GM19438 (cell line): ENCODE measurements around the gene C4orf54.

Experiments
- ATAC-seq: cut with Tn5 transposase; IDR thresholded peaks from one replicate; pipeline ENCODE4 v1.9.1; 2021; ENCODE audit warnings: low read depth; ENCODE audit not compliant: unreplicated experiment

C4orf54 gene

DNA sequence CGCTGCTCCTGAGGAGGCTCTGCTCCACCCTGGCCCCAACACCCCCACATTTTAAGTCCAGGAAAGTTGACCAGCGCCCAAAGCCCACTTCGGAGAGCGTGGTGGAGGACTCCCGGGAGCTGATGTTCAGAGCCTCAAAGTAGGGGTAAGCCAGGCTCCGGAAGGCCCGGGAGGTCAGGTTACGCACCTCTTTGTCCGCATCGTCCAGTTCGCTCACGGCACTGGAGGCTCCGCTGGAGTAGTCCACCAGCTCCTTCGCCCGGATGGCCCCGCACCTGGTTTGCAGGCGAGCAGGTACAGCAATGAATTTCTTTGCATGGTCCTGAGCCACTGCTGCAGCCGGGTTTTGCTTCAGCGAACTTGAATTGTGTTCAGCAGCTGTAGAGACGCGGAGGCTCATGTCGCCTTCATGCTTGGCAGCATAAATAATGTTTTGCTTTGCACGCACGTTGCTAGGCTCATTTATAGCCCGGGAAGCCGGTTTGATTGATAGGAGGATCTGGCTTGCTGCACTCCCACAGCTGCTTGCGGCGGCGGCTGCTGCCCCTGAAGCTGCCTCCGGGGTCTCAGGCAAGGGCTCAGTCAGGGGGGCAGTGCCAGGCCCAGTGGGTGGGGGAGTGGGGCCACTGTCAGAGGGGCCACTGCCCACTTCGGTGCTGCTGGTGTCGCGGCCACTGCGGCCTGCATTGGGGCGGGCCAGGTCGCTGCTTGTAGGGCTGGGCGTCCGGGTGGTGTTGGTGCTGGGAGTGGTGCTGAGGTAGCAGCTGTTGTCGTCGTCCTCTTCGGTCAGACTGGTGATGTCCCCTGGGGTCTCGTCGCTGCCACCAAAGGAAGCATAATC is 4.8 kb downstream of the C4orf54 start:
- no peak for ATAC-seq

DNA sequence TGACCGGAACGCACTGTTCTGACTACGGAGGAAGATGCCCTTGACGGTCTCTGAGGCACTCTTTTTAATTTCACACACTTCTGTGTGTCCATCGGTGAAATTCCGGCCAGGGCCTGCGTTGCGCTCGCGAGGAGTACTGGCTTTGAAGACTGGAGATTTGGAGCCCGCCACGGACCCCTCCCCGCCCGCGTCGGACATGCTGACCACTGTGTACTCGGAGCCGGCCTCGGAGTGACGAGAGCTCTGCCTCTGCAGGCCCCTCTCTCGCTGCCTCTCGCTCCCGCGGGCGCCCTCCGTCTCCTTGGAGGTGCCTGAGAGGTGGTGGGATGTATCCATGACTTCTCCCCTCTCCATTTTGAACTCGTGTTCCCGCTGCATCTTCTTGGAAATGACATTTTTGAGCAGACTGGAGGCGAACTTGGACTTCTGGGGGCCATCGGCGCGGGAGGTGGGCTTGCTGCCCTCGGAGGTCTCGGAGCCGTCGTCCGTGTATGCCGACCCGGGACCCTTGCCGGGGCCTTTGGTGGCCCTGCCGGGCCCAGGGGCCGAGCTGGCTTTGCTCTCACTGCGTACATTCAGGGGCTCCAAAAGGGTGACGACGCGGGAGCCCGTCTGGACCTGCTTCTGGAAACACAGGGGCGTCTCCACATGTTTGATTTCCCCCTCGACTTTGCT is 5.7 kb downstream of the C4orf54 start:
- ATAC-seq, result no peak

DNA sequence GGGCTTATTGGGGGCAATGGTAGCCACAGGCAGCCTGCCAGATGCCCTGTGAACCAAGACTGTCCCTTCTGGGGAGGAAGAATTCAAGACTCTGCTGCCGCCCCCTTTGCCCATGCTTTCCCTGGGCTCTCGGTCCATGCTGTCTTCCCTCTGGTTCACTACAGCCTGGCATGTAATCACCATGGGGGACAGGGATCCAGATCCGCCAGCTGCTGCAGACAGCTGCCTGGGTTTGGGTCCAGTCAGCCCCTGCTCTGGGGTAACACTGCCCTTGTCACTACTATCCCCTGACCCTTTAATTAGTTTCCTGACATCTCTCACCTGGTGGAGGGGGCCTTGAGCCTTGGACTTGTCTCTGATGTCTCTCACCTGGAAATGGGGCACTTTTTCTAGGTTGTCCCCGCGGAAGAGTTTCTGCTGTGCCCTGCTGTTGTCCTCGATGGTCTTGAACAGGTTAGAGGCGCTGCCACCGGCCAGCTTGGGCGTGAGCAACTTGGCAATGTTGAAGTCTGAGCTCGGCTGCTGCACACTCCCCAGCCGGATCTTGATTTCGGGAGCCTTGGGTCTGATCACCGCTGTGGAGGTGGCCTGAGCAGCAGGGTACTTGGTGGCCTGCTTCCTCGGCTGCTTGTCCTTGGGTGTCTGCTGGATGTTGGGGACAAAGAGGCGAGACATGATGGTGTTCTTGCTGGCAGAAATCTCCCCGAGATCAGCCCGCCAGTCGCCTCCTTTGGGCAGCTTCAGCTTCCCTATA is 6.4 kb downstream of the C4orf54 start:
- ATAC-seq, result no peak

DNA sequence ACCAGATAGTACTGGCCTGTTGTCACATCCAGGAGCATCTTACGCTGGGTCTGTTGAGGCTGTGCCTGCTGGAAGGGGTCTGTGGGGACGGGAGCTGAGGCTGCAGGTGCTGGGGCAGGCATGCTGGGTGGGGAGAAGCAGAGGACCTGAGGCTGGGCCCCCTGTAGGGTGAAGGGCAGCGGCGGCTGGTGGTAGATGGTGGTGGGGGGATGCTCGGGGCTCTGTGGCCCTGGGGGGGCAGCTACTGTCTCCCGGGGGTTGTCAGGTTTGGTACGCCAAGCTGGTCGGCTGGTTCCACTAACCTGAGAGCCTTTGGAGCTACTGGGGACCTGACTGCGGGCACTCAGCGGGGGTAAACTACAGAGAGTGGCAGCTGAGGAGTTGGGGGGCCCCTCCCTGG is 7.8 kb downstream of the C4orf54 start:
- ATAC-seq, result no peak

DNA sequence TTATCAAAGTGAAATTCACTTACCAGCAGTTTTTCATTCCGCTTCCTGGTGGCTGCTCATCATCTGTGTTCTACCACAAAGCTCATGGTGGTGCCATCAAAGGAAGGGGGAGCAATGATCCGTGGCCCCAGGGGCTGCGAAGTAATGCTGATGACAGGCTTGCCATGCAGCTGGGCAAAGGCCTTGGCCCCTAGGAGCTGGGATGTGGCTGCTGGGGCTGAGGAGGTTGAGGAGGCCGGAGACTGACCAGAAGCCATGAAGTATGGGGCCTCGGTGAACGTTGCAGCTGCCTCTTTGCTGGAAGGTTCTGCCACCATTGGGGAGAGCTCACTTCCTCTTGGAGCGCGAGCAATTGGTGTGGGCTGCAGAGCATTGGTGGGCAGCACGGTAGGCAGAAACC is 8.4 kb downstream of the C4orf54 start:
- ATAC-seq, result no peak

DNA sequence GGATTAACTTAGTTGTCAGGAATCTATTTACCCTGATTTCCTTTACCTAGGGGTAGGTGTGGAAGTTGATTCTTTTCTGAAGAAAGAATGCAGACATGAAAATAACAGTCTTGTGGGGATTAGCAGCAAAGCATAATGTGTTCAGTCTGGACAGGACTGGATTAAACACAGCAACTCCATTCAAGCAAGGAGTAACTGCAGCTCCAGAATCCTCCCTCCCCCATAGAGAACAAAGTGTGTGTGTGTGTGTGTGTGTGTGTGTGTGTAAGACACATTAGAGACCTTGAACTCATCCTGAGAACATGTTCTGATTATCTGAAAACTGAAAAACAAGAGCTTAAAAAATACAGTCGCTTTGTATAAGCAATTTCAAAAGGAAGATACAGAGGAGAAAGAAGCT is 9.3 kb downstream of the C4orf54 start:
- ATAC-seq, result no peak

DNA sequence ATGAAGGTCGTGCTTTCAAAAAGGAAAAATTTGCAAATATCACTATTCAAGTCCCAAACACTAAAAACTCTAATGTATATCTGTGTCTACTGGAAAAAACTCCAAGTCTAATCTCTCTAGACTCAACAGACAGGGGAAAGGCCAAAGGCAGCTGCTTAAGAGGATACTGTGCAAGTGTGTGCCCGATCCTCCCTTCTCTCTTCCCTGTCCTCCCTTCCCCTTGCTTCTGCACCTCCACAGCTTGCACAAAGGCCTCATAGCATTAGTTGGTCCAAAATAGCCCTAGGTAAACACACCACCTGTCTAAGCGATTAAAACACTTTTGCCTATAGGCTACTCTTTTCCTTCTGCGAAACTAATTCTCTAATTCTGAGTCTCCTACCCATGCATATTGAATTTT is 10.6 kb downstream of the C4orf54 start:
- ATAC-seq, result no peak

DNA sequence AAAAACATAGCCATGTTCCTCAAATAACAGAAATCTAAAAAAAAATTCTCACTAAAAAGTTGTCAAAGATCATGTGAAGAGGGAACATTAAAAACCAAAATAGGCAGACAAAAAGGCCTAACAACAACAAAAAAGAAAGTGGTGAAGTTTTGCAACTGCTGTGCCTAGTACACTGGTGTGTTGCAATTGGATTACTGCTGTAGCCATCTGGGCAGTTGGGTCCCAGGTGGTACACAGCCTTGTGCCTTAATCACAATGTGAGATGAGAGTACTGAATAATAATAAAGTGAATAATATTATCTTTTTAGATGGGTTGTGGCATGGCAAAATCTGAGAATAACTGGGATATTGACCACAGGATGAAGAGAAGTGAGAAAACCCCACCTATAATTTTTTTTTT is 12.0 kb downstream of the C4orf54 start:
- ATAC-seq, result no peak

DNA sequence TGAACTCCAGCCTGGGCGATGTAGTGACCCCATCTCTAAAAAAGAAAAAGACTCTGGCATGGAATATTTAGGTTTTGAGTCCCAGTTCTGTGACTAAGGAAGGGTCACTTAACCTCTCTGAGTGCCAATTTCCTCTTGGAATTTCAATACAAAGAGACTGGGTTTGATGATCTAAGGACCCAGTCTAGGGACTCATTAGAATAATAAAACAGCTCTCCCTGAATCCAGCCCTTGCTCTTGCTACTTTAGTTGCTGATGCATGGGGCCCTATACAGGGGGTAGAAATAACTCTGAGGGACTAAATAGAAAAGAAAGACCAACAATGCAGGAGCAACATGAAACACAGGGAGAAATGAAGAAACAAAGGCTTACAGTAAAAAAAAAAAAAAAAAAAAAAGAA is 12.6 kb downstream of the C4orf54 start:
- ATAC-seq, result no peak

DNA sequence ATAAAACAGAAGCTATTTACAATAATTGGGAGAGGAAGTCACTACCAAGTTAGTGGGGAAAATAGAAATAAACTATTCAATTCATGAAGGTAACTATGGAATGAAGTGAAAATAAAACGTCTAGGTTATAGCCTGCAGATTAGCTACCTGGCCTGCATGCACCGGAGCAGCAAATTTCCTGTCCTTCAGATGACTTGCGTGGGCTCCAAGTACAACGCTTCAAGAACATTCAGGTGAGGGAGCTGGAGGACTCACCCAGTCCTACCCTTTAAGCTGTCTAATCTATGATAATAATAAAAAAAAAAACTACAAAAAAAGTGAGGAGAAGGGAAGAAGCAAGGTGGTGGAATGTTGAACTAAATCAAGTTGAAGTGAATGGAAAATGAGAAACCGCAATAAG is 13.2 kb downstream of the C4orf54 start:
- ATAC-seq, result no peak

DNA sequence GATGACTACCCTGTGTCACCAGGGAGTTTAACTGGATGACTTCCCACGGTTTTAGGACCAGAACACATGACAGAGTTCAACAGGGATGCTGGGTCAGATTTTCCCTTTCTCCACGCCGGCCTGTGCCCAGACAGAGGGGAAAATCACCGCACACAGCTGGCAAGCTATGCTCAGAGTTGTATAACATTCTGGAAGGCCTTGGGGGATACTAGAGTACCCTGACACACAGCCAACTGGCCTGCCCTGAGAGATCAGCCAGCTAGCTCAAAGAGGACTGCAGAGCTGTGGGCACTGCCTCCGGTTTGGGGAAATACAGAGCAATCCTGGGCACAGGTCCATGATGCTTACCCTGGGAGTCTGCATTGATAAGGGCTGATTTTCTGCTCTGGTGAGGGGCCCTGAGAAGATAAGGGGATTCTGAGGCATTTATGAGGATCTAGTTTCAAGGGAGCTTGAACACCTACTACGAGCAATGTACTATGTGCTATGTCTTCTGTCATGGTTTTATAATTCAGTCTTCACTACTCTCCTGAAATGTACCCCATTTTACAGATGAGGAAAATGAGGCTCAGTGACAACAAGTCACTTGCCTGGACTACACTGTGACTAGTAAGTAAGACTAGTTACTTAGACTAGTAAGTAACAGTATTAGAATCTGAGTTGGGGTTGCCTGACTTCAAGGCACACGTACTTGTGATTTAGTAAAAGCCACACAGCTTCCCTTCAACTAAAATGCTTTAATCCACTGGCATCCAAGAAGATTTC is 14.7 kb downstream of the C4orf54 start:
- no peak for ATAC-seq

DNA sequence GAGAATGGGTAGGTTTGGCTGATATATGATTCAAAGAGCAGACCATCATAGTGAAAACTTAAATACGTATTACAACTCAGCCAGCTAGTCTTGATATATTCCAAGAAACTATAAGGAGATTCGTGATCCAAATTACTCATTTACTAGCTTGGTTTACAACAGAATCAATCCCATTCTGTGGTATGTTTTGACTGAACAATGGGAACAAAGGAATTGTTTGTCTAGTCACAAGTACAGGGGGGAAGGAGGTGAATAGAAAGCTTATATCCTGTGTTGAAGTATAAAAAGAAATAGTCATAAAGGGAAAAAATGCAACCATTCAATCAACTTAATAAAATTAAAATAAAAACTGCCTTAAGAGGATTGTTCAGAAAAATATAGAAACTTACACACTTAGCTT is 17.0 kb downstream of the C4orf54 start:
- no peak for ATAC-seq

DNA sequence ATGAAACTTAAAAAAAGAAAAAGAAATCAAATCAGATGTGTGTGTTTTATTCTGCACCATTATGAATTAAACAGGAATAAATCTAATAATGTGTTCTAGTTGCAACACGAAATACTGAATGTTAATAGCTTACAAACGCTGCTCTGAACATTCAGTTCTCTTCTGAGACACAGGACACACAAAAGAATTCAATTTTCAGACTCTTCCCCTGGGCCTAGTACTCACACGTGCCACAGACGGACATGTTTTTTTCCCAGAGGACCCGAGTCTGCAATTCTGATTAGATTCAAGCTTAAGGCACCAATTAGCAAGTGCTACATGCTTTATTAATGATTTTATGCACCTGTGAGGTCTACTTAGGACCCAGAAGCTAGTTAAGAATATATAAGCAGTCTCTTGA is 20.5 kb downstream of the C4orf54 start:
- ATAC-seq, result no peak

DNA sequence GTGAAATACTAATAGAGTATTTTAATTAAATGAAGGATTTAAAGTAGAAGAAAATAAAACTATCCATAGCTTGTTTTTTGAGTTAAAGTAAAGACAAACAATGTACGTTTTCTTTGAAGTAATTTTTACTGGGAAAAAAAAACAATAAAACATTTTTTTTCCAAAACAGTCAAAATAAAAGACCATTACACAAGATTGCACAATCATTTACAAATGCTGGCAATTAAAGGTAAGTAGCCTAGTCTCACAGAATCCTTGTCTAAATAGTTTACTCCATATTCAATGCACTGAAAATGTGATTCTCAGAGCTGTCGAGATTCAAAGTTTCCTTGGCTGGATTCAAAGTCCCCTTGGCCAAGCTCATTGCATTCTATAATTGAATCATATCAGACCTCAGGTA is 21.2 kb downstream of the C4orf54 start:
- no peak for ATAC-seq

DNA sequence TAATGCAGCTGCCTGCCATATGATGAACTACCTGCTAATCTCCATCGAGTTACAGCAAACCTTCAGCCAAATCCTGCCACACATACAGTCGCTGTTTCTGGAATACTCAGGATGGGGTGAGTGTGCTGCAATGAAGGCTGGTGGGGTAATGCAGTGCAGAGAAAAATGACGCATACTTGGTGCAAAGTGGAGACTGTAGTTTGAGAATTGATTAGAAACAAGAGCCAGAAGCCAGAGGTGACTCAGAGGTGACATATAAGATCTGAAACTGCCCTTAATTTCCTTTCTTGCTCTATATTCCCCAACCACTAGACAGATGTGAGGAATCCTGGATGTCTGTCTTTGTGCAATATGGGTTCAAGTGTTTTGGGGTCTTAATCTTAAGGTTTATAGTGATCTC is 22.0 kb downstream of the C4orf54 start:
- no peak for ATAC-seq

DNA sequence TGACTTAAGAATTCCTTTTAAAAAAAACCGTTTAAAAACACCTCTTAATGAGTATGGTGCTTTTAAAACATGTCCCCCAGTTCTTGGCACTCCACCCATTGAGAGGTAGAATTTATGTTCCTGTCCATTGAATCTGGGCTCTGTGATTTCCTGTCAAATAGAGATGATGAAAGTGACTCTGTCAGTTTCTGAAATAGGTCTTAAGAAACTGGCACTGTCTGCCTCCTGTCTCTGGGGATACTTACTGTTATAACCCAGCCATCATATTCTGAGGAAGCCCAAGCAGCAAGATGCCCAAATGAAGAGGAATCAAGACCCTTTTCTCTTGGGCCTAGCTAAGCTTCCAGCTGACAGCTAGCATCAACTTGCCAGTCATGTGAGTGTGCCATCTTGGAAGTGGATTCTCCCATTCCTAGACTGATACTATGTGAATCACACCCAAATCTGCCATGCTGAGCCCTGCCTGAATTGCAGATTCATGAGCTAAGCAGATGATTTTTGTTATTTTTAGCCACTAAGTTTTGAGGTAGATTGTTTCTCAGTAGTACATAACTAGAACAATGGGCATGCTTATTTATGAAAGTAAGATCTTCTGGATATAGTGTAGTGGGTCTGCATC is 22.8 kb downstream of the C4orf54 start:
- no peak for ATAC-seq

DNA sequence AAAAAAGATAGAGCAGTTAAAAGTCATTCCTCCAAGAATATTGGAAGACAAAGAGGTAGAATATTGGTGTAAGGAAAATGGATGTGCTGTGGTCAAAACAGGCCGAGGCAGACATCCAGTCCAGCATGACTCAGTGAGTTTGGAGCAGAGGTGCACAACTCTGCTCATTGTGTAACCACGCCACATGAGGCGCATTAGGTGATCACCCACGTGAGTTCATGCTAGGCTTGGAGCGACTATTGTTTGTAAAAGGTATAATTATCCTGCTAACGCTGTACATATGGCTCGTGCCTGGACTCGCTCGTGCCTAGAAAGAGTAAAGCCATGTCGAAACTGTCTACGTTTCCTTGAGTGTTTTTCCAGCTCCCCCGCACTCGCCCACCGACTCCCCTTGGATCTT is 23.9 kb downstream of the C4orf54 start:
- ATAC-seq, result no peak

DNA sequence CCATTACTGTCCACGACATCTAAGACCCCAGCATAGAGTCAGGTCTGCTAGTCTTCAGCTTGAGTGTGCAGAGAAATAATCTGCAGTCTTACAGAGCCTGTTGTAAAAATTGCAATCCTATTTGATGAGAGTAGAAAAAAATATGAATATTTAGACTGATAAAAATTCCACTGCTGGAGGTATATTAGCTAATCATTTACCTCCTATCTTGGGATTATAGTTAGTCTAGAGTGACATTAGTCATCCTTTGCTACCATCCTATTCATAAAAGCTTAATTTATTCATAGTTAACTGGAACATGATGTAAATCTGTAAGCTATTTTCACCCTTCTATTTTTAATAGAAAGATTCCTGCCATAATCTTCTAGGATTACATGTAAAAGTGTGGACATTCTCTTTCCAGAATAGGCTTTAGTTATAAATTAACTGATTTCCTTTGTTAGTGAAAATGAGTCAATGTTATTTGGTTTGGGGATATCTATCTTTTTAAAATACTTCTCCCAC is 26.7 kb downstream of the C4orf54 start:
- no peak for ATAC-seq

DNA sequence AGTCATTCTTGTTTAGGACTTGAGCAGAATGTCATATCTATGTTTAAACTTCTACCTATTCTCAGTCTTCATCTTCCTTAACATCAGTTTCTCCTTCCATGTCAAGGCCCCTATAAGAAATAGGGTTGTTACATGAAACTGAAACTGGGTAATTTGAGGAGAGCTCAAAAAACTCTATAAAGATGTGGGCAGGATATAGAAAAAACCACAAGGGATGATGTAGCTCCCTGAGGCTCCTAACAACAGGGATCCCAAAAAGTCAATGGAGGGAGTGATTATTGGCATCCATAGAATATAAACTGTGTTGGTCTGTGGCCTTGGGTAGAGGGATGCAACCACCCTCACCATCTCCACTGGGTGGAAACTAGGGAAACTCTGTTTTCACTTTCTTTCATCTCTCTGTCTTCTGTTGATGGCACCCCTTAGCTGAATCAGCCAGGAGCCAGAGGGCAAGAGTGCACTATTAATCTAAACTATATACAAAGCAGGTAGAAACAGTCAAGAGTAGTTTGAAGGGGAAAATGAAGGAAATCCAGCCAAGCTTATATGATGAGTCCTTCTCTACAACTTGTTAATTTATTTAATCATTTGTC is 27.6 kb downstream of the C4orf54 start:
- ATAC-seq, result no peak

DNA sequence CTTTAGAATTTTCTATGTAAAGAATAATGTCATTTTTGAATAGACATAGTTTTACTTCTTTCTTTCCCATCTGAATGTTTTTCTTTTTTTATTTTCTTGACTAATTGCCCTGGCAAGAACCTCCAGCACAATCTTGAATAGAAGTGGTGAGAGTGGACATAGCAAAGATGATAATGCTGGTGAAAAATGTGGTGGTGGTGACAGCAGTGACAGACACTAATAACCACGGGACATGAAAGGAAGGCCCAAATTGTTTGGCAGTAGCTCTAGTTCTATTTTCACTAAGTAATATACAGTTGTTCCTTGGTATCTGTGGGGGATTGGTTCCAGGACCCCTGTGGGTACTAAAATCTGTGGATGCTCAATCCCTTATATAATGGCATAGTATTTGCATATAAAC is 29.6 kb downstream of the C4orf54 start:
- ATAC-seq, result no peak
